Subcutaneous abdominal adipose tissue (tissue), 5 donors: Measurements from ENCODE around the gene GDF15.

Experiments
- H3K27ac ChIP-seq: one replicate; pipeline ENCODE4 v1.7.0; 2013; ENCODE audit warnings: low read depth, mild to moderate bottlenecking, inconsistent platforms, low read length, moderate library complexity
- H3K27me3 ChIP-seq, 5 donors: one replicate each; pipeline ENCODE4 v1.7.0; 2013; ENCODE audit warnings: low read length in 5 of 5, inconsistent platforms in 1 of 5; ENCODE audit not compliant: control insufficient read depth in 5 of 5, insufficient read depth in 4 of 5
- H3K36me3 ChIP-seq, 5 donors: one replicate each; pipeline ENCODE4 v1.7.0; 2013; ENCODE audit warnings: low read length in 5 of 5; ENCODE audit not compliant: control insufficient read depth in 5 of 5, insufficient read depth in 5 of 5
- H3K4me1 ChIP-seq, 5 donors: one replicate each; pipeline ENCODE4 v1.7.0; 2013; ENCODE audit warnings: low read length in 5 of 5, mild to moderate bottlenecking in 3 of 5, moderate library complexity in 1 of 5; ENCODE audit not compliant: control insufficient read depth in 5 of 5, insufficient read depth in 5 of 5
- H3K4me3 ChIP-seq, 5 donors: one replicate each; pipeline ENCODE4 v1.7.0; 2013; ENCODE audit warnings: low read length in 5 of 5, low read depth in 1 of 5
- H3K9ac ChIP-seq, 5 donors: one replicate each; pipeline ENCODE4 v1.7.0; 2013; ENCODE audit warnings: low read length in 5 of 5, mild to moderate bottlenecking in 4 of 5, moderate library complexity in 3 of 5
- H3K9me3 ChIP-seq, 5 donors: one replicate each; pipeline ENCODE4 v1.7.0; 2013; ENCODE audit warnings: low read length in 5 of 5; ENCODE audit not compliant: control insufficient read depth in 5 of 5
- donor health status: healthy.
- donor health status: healthy.
- donor health status: healthy.
- donor health status: healthy.
- donor health status: healthy.

GDF15 gene

DNA sequence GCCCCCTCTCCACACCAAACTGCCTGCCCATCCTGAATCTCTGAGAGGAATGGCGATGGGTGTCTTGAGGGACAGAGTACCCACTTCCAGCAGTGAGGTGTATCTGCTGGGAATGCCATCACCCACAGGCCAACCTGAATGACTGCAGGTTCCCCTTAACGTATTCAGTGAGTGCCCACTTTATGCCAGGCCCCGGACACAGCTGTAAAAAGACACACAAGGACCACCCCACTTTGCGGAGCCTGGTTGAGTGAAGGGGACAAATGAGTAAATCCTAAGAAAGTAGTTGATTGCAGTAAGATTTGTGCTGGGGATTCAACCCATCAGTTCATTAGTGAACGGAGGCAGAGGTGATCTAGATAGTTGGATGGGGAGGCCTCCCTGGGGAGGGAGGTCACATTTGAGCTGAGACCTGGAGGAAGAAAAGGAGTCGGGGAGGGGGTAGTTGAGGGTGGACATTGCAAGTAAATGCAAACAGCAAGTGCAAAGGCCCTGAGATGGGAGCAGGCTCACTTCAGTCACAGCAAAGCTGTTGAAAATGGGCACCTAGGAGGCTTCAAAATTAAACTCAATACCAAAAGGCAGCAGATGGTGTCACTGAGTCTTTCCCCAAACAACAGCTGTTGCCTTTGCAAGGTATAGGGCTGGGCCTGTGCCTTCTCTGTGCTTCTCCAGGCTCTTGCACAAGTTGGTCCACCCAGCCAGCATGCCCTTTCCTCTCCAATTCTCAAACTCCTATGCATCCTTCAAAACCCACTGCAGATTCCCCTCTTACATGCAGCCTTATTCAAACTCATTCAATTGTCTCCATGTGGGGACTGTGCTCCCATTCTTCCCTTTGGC lies 4.3 kb downstream of the GDF15 start:
- Histone ChIP-seq H3K36me3 (peaks cover 0 to 12% (median 0%) of the 10 kb centered on the region in 5 donors), H3K27ac (no peak overlapping the region), H3K9ac (no peak overlapping the region), H3K4me3 (no peak overlapping the region), H3K9me3 (no peaks in the 10 kb centered on the region), H3K4me1 (peaks cover 2 to 45% (median 29%) of the 10 kb centered on the region in 5 donors), H3K27me3 (peaks cover 0 to 11% (median 6%) of the 10 kb centered on the region in 5 donors)

DNA sequence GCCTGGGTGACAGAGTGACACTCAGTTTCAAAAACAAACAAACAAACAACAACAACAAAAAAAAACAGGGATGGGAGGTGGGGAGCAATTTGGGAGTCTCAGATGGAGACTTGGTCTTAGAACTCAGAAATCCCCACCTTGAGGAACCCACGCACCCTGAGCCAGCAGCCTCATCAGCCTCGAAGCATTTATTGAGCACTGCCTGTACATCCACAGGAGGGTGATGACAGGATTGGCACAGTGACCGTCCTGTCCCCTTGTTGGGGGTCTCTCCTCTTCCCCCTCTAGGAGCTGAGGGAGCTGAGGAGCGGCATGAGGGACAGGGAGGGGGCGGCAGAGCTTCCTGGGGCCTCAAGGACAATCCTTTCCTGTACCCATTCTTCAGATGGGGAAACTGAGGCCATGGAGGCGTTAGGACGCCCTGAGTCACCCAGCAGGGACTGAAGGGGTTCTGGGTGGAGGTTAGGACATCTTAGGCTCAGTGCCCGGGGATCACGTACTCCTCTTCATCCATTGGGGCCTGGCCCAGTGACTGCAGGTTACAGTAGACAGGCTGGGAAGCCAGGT lies 5.6 kb downstream of the GDF15 start:
- no peak overlapping the region for H3K4me3 ChIP-seq
- no peak overlapping the region for H3K27ac ChIP-seq
- no peaks in the 10 kb centered on the region for H3K9me3 ChIP-seq
- peaks cover 2 to 37% (median 22%) of the 10 kb centered on the region in 5 donors for H3K4me1 ChIP-seq
- no peak overlapping the region for H3K9ac ChIP-seq
- peaks cover 0 to 12% (median 0%) of the 10 kb centered on the region in 5 donors for H3K36me3 ChIP-seq
- H3K27me3 ChIP-seq, result peaks cover 1 to 11% (median 5%) of the 10 kb centered on the region in 5 donors

DNA sequence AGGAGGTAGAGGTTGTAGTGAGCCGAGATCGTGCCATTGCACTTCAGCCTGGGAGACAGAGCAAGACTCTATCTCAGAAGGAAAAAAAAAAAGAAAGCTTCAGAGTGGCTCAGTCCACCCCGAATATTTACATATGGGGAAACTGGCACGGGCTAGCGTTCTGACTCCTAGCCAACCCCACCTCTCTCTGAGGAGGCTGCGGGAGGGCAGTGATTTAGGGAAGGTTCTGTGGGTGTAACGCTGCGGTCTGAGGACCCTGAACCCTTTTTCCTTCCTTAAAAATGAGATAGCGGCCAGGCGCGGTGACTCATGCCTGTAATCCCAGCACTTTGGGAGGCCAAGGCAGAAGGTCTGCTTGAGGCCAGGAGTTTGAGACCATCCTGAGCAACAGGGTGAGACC lies 6.5 kb downstream of the GDF15 start:
- Histone ChIP-seq H3K27ac (no peak overlapping the region), H3K27me3 (peaks cover 5 to 14% (median 10%) of the 10 kb centered on the region in 5 donors), H3K36me3 (peaks cover 0 to 12% (median 0%) of the 10 kb centered on the region in 5 donors), H3K4me3 (peak overlapping the region in 1 of 5 donors; percentile 22), H3K9me3 (no peaks in the 10 kb centered on the region), H3K4me1 (peaks cover 2 to 36% (median 14%) of the 10 kb centered on the region in 5 donors), H3K9ac (no peak overlapping the region)

DNA sequence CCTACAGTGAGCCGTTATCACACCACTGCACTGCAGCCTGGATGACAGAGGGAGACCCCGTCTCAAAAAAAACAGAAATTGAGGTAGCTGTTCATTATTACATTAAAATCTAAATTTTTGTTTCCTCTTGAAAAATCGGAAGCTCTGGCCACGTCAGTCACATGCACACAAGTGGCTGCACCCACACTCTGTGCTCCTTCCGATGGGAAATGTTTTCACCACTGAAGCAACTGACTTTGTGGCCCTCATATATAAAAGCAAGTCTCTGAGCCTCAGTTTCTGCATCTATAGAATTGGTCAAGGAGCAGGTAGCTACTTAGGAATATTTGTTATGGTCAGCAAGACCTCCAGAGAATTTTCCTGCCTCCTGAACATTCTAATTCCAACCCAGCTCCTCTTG lies 7.0 kb downstream of the GDF15 start:
- Histone ChIP-seq H3K9me3 (no peaks in the 10 kb centered on the region), H3K27ac (no peak overlapping the region), H3K27me3 (peaks cover 5 to 19% (median 15%) of the 10 kb centered on the region in 5 donors), H3K36me3 (peaks cover 0 to 12% (median 0%) of the 10 kb centered on the region in 5 donors), H3K9ac (no peak overlapping the region), H3K4me3 (peak overlapping the region in 1 of 5 donors; percentile 22), H3K4me1 (peaks cover 2 to 32% (median 12%) of the 10 kb centered on the region in 5 donors)

DNA sequence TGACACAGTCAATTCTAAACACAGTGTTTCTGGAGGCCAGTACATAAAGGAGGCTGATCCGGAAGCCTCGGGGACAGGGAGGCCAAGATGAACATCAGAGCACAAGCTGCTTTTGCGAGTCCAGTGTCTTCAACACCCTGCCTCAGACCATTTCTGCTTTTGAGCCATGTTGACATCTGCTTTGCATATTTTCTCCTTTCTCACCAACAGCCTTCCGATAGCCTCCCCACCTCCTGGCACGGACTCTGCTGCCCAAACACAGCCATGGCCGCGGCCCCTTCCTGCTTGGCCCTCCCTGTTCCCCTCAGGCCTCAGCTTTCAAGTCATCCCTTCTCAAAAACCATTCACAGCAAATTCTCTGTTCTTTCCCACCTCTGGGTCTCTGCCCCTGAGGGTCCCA lies 7.9 kb downstream of the GDF15 start:
- H3K4me1 ChIP-seq, result peaks cover 2 to 30% (median 10%) of the 10 kb centered on the region in 5 donors
- H3K9ac ChIP-seq, result no peak overlapping the region
- no peak overlapping the region for H3K27ac ChIP-seq
- peaks cover 0 to 12% (median 0%) of the 10 kb centered on the region in 5 donors for H3K36me3 ChIP-seq
- H3K27me3 ChIP-seq, result peaks cover 5 to 24% (median 19%) of the 10 kb centered on the region in 5 donors
- no peaks in the 10 kb centered on the region for H3K9me3 ChIP-seq
- peak overlapping the region in 3 of 5 donors; percentile 2 to 13 (median 8) for H3K4me3 ChIP-seq

DNA sequence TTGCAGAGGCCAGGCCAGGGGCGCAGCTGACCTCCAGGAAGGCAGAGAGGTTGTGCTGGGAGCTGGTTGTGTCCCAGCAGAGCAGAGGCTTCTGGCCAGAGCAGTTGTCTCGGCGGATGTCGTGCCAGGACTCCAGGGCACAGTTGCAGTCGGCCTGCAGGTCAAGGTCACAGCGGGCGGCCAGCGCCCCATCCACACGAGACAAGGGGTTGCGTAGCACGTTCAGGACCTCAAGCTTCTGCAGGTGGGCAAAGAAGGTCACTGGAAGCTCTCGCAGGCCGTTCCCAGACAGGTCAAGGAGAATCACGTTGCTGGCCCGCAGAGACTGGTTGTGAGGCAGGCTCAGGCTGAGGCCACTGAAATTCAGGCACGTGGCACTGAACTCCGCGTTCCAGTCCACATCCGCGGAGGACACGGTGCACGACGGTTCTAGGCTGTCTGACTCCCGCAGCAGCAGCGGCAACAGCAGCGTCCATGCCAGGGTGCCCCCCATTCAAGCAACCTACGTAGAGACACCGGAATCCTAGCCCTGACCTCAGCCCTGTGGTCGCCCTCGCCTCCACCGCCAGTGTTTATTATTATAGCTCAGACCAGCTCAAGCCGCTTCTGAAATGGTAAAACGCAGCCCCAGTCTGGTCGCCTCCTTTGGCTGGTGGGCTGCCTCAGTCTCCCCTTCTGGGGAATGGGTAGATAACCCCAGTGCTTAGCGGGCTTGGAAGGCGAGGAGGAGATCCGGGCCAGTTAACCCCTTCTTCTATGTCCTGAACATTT lies 10.7 kb downstream of the GDF15 start:
- Histone ChIP-seq H3K4me3 (peak overlapping the region; percentile 45 to 61 (median 48)), H3K27ac (no peak overlapping the region), H3K4me1 (peaks cover 2 to 22% (median 10%) of the 10 kb centered on the region in 5 donors), H3K9ac (peak overlapping the region in 2 of 5 donors; percentile 51 to 56), H3K36me3 (no peaks in the 10 kb centered on the region), H3K27me3 (peaks cover 5 to 24% (median 19%) of the 10 kb centered on the region in 5 donors), H3K9me3 (no peaks in the 10 kb centered on the region)

DNA sequence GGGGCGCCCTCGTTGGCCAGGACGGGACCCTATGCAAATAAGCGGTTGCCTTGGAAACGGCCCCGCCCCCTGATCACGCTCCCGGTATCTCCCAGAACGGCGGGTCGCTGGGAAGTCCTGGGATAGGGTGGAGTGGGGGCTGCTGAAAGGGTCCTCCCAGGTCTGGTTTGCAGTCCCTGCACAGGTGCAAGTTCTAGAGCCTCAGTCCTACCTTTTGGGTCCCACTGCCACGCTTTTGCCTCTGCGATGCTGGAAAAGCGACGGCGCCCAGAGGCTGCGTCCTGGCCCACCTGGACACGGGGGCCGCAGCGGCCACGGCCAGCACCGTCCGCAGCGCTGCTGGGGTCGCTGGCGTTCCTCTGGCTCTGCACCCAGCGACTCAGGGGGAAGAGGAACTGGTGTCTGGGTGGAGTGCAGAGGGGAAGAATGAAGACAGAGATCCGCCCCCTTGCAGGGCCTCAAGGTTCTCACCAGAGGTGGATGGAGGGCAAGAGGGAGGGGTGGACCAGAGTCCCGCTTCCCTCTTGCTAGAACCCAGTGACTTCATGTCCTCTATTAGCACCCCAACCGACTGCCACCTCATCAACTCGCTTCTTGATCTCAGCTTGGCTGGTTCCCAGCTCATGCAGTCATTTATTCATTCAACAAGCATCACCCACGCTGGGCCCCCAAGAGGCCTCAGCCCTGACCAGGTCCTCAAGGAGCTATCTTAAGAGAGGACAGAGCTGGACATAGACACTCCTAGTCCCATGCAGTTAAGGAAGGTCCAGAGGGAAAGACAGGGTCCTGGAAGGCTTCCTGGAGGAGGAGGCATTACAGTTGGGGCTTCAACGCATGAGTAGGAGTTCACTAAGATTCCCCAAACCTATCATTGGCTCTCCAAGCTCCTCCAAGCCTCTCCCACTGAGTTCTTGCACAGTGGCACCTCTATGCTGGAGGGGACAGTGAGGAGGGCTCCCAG lies 11.6 kb downstream of the GDF15 start, which contains the start of gene LRRC25:
TSS of gene LRRC25 (minus strand) at position 381 of the 961 bp plus-strand sequence. CDS start 659 bp downstream, outside the sequence.
- peaks cover 2 to 23% (median 11%) of the 10 kb centered on the region in 5 donors for H3K4me1 ChIP-seq
- no peak within 1 kb of the TSS for H3K27ac ChIP-seq
- H3K36me3 ChIP-seq, result no peaks in the 10 kb centered on the region
- H3K9me3 ChIP-seq, result no peaks in the 10 kb centered on the region
- peak within 1 kb of the TSS in 2 of 5 donors; percentile 51 to 56 for H3K9ac ChIP-seq
- peak within 1 kb of the TSS; percentile 45 to 61 (median 48) for H3K4me3 ChIP-seq
- H3K27me3 ChIP-seq, result peaks cover 5 to 24% (median 19%) of the 10 kb centered on the region in 5 donors

DNA sequence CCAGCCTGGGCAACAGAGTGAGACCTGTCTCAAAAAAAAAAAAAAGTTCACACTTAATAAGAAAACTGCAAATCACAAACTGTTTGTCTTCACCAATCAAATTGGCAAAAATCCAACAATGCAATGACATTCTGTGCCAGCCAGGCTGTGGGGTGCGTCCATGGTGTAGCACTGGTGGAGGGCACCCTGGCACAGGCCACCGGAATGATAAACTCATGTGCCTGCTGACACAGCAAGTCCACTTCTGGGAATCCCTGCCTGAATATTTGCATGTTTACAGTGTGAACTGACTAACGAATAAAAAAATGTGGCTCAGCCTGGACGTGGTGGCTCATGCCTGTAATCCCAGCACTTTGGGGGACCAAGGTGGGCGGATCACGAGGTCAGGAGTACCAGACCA lies 13.1 kb downstream of the GDF15 start:
- Histone ChIP-seq H3K27ac (no peak overlapping the region), H3K9me3 (no peaks in the 10 kb centered on the region), H3K27me3 (peaks cover 5 to 24% (median 19%) of the 10 kb centered on the region in 5 donors), H3K36me3 (no peaks in the 10 kb centered on the region), H3K9ac (no peak overlapping the region), H3K4me3 (no peak overlapping the region), H3K4me1 (peaks cover 0 to 23% (median 11%) of the 10 kb centered on the region in 5 donors)
